Motor neuron (in vitro differentiated cells): Measurements from ENCODE around the gene MCU. TPM values are rescaled to one million over a fixed set of nuclear protein-coding genes. Genes with fewer than 3 reads are reported as not detected.
"Not testable (repeated sequence)": the region's sequence is repeated elsewhere in the genome, so short reads cannot be mapped to it uniquely, and the experiment has no call there.

Experiments used
- ATAC-seq, 8 experiments: fragments of 200-7000 bp; cut with Tn5 transposase; replicated peaks in 6 of 8; 2 replicates each; pipeline ENCODE4 v1.8.0; 2021; ENCODE audit warnings: mild to moderate bottlenecking in 8 of 8, moderate library complexity in 8 of 8
- H3K27ac ChIP-seq, 2 donors: fragments of 250-450 bp; sonication (Bioruptor Pico); 2 replicates each; pipeline ENCODE4 v1.9.0; 2021; ENCODE audit warnings: antibody characterized with exemption in 2 of 2, mild to moderate bottlenecking in 2 of 2, moderate library complexity in 1 of 2
- H3K4me1 ChIP-seq, 2 donors: fragments of 250-450 bp; sonication (Bioruptor Pico); replicated peaks in 1 of 2; 2 replicates each; pipeline ENCODE4 v1.6.1; 2021; ENCODE audit warnings: antibody characterized with exemption in 2 of 2, mild to moderate bottlenecking in 2 of 2, moderate library complexity in 1 of 2
- H3K4me3 ChIP-seq, 5 donors: fragments of 250-450 bp; sonication (Bioruptor Pico); 2 replicates each; pipeline ENCODE4 v1.9.0; 2021; ENCODE audit warnings: antibody characterized with exemption in 5 of 5, mild to moderate bottlenecking in 5 of 5, moderate library complexity in 4 of 5
- WGBS, 10 experiments: fragments of 450-650 bp; shearing (Covaris generic); methylation state at CpG; one replicate each; pipeline ENCODE4 v1.0.0; 2022; 5-methylcytosine and 5-hydroxymethylcytosine counted together
- in situ Hi-C, 9 experiments: fragments of 400-800 bp; cut with MboI; loops; one replicate each; pipeline ENCODE4 v1.15.0; 2021; ENCODE audit warnings: low sequenced_read_pairs in 9 of 9, low pct_unique_long_range_greater_than_20kb in 2 of 9; ENCODE audit not compliant: unreplicated experiment in 9 of 9
- total RNA-seq, 8 experiments: library from RNA; unstranded; fragments of 300-600 nt; gene quantifications; 2 replicates each; pipeline versions ENCODE4 v1.2.3 to v1.2.4, GENCODE V29; 2022

Gene MCU
- total RNA-seq, 8 experiments from 2014 or later = 10.5 to 26.8 (median 17.6) TPM

DNA sequence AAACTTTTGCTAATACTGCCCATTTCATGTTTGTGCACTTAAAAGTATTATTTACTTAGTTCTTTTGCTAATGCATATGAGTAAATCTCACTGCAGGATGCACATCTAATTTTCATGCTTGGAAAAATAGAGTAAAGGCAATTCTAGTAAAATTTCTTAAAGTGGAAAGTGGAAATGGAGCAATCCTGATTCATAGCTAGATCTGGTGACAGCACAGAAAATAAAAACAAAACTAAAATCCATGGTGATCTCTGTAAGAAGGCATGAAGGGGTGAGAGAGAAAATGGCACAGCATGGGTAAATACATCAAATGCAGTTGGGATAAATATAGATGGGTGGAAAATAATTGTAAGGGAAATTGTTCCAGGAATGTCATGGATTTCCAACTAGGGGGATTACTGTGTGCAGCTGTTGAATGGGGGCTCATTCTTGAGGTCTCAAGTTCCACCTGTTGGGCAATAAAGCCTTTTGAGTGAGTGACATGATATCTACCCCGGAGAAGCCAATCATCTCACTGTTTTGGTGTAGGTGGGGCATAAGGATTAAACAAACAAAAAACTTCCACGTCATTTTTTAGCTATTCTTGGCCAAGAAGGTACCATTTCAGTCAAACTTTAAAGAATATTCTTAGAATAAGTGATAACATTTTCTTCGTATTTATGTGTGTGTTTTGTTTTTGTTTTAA is 1.7 kb upstream of the MCU start:
- WGBS, 10 experiments = 0 to 100% (median 78%) methylated on average over 1 to 3 of the region's 3 CpGs
- no peak for ATAC-seq
- Histone ChIP-seq H3K27ac (no peak overlapping the region), H3K4me3 (no peak overlapping the region), H3K4me1 (peaks cover 7 to 8% of the 10 kb centered on the region in 2 donors)
- in situ Hi-C loops = loop anchor here in 1 of 9 experiments (25.0 kb wide), 2 partner anchors 328 to 372 kb away; partner anchors contain the start of gene DNAJB12

DNA sequence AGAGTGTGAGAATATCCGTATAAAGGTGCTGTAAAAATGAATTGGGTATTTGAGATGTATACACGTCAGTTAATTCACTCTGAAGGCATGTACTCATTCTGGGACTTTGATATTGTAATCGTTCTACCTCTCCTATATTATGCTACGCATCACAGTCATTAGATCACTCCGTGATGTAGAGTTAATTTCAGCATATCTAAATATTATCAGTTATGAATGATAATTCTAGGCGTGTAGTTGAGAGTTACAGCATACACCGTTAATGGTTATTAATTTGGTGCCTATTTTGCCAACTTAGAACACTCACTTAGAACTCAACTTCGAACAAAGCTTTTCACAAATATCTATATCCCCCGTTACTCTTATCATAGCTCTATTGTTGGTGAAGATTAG is 477 bp upstream of the MCU start:
- in situ Hi-C loops = loop anchor here in 1 of 9 experiments (25.0 kb wide), 2 partner anchors 329 to 371 kb away; partner anchors contain the start of gene DNAJB12
- WGBS, 10 experiments = 0 to 89% (median 49%) methylated on average over 2 to 9 of the region's 9 CpGs

GRCh38 chr10:72692744-72692993 is 726 bp downstream of the MCU start:
- ATAC-seq = peak in 6 of 8 experiments; percentile 1 to 8 (median 4)
- WGBS, 10 experiments = 0 to 6% (median 0%) methylated on average over 1 to 6 of the region's 11 CpGs; no CpG with 5 or more reads in 5 of the 10 experiments
- Histone ChIP-seq H3K4me3 (peak overlapping the region; percentile 89 to 99 (median 98)), H3K27ac (no peak overlapping the region), H3K4me1 (peaks cover 7 to 8% of the 10 kb centered on the region in 2 donors)
- in situ Hi-C loops = loop anchor here in 1 of 9 experiments (25.0 kb wide), 2 partner anchors 330 to 370 kb away; partner anchors contain the start of gene DNAJB12

More for the DNA sequence above, 477 bp upstream of the MCU start:
- no peak for ATAC-seq
- Histone ChIP-seq H3K4me3 (peak overlapping the region; percentile 89 to 99 (median 98)), H3K4me1 (peaks cover 7 to 8% of the 10 kb centered on the region in 2 donors), H3K27ac (no peak overlapping the region)

- no peak for ATAC-seq
- no peak overlapping the region for H3K27ac ChIP-seq
- peak overlapping the region; percentile 89 to 99 (median 98) for H3K4me3 ChIP-seq
- WGBS, 10 experiments = 0 to 50% (median 2%) methylated on average over 1 to 7 of the region's 8 CpGs; no CpG with 5 or more reads in 1 of the 10 experiments
- H3K4me1 ChIP-seq = peaks cover 7 to 8% of the 10 kb centered on the region in 2 donors
- in situ Hi-C loops = loop anchor here in 1 of 9 experiments (25.0 kb wide), 2 partner anchors 331 to 369 kb away; partner anchors contain the start of gene DNAJB12
These were observed 1.2 kb downstream of the MCU start for GRCh38 chr10:72692994-72693781.

DNA sequence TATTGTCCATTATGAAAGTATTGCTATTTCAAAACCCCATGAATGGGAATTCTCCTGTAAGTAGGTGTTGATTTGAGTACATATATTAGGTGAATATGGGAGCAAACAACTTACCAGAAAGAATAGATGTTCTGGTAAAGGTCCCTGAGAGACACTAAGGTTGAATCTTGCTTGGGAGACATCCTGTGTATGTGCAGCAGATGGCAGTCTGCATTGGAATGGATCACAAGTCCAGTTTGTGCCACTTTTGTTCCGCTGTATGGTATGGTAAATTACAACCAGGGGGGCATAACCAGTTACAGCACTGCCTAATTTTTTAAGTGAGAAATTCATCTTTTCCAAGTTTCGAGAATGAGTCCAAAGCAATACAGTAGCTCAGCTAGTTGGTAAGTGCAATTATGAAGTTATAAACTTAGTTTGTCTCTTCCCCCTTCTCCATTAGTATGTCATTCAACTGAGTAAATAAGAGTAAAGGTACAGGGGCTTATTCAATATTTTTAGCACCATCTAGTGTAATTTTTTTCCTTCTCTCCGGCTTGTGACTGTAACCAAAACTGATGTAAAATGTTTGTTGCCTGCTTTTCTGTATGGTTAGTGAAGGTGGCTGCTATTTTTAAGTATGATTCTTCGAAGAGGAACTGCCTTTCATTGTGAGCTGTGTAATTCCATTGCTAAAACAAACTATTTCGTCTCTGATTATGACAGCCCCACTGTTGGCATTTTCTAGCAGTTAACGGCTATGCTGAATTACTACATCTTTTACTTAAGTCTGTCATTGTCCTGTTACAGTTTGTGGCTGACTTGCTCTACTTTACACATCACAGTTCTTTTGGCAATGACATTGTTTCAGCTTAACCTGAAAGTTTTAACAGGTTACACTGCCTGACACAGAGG is 2.8 kb downstream of the MCU start:
- WGBS, 10 experiments = 26 to 93% (median 84%) methylated on average over 1 to 6 of the region's 6 CpGs; no CpG with 5 or more reads in 1 of the 10 experiments
- no peak overlapping the region for H3K4me3 ChIP-seq
- in situ Hi-C loops = loop anchor here in 1 of 9 experiments (25.0 kb wide), 2 partner anchors 332 to 368 kb away; partner anchors contain the start of gene DNAJB12
- peaks cover 7 to 8% of the 10 kb centered on the region in 2 donors for H3K4me1 ChIP-seq
- no peak for ATAC-seq
- H3K27ac ChIP-seq = no peak overlapping the region

DNA sequence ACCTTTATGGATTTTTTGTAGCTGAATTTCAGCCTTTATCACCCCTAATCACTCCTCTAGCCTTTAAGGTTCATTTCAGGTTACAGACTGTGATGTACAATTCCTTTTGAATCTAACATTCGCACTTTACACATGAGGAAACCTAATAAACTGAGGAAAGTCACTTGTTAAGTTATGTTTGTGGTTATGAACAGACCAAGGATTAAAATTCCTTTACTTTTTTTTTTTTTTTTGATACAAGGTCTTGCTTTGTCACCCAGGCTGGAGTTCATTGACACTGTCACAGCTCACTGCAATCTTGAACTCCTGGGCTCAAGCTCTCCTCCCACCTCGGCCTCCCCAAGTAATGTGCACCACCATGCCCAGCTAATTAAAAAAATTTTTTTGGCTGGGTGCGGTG is 3.6 kb downstream of the MCU start:
- H3K4me1 ChIP-seq = peaks cover 7 to 8% of the 10 kb centered on the region in 2 donors
- no peak overlapping the region for H3K4me3 ChIP-seq
- no peak overlapping the region for H3K27ac ChIP-seq
- WGBS, 10 experiments = 88 to 100% (median 100%) methylated on average over 1 to 3 of the region's 3 CpGs; no CpG with 5 or more reads in 2 of the 10 experiments
- ATAC-seq = no peak
- in situ Hi-C loops = loop anchor here in 1 of 9 experiments (25.0 kb wide), 2 partner anchors 333 to 367 kb away; partner anchors contain the start of gene DNAJB12

- H3K4me3 ChIP-seq = no peak overlapping the region
- H3K4me1 ChIP-seq = peaks cover 7 to 8% of the 10 kb centered on the region in 2 donors
- no peak for ATAC-seq
- H3K27ac ChIP-seq = no peak overlapping the region
- in situ Hi-C loops = loop anchor here in 1 of 9 experiments (25.0 kb wide), 2 partner anchors 335 to 365 kb away; partner anchors contain the start of gene DNAJB12
These were observed 5.8 kb downstream of the MCU start for GRCh38 chr10:72697716-72698115.

GRCh38 chr10:72702465-72702864 is 10.5 kb downstream of the MCU start:
- 97 to 100% (median 100%) methylated on average over 1 to 4 of the region's 5 CpGs; no CpG with 5 or more reads in 2 of the 10 experiments for WGBS, 10 experiments
- ATAC-seq, H3K4me3 ChIP-seq, in situ Hi-C loops, H3K4me1 ChIP-seq, H3K27ac ChIP-seq: not testable (repeated sequence)

DNA sequence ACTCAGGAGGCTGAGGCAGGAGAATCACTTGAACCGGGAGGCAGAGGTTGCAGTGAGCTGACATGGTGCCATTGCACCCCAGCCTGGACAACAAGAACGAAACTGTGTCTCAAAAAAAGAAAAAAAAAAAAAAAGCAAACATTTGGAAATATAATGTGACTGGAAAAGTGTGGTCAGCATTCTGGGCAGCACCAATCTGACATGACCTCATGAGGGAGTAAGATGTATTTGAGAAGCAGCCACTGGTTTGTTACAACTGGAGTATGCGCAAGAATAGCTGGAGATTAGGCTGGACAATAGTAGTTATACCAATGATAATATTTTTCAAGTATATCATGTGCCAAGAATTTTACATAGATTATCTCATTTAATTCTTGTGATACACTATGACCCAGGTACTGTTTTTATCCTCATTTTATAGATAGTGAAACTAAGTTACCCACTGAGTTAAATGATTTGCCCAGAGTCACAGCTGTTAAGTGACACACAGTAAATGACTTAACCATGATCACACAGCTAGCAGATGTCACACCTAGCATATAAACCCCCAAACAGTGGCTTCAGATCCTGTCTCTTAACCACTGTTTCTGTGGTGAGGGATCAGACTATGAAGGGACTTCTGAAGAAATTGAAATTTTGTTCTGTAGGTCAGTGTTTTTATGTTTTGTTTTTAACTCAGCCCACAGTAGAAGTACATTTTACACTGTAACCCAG is 11.1 kb downstream of the MCU start:
- WGBS, 10 experiments = 60 to 100% (median 87%) methylated on average over 1 to 3 of the region's 3 CpGs; no CpG with 5 or more reads in 3 of the 10 experiments
- Histone ChIP-seq H3K4me1 (no peaks in the 10 kb centered on the region), H3K4me3 (no peak overlapping the region), H3K27ac (no peak overlapping the region)
- in situ Hi-C loops = no loop called here
- peak in 3 of 8 experiments; percentile 82 to 95 (median 94) for ATAC-seq

DNA sequence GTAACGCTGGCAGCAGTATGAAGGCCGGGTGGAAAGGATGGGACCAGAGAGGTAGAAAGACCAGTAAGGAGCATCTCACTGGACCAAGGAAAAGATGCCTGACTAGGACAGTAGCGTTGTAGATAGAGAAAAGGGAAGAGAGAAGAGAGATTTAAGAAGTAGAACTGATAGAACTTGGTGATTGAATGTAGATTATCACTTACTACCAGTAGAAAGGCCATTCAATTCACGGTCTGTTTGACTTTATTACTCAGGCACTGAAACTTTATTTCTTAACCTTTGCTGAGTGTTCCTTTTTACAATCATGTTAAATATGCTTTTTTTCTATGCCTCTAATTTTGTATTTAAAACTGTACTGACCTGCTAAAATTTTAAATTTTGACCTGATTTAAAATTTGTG is 12.2 kb downstream of the MCU start:
- in situ Hi-C loops = no loop called here
- Histone ChIP-seq H3K27ac (no peak overlapping the region), H3K4me1 (no peaks in the 10 kb centered on the region), H3K4me3 (no peak overlapping the region)
- 76 to 100% (median 92%) methylated on average over 2 to 4 of the region's 4 CpGs; no CpG with 5 or more reads in 1 of the 10 experiments for whole genome bisulfite sequencing, 10 experiments
- ATAC-seq = no peak

GRCh38 chr10:72709041-72709440 is 17.1 kb downstream of the MCU start:
- no peak for ATAC-seq
- no peak overlapping the region for H3K4me3 ChIP-seq
- peaks cover 0 to 5% of the 10 kb centered on the region in 2 donors for H3K4me1 ChIP-seq
- WGBS, 10 experiments = 25 to 100% (median 67%) methylated on average over 1 of the region's 1 CpG; no CpG with 5 or more reads in 3 of the 10 experiments
- no peak overlapping the region for H3K27ac ChIP-seq
- in situ Hi-C loops = no loop called here

- no peak overlapping the region for H3K4me3 ChIP-seq
- H3K27ac ChIP-seq = no peak overlapping the region
- 0 to 67% (median 27%) methylated on average over 2 of the region's 2 CpGs; no CpG with 5 or more reads in 2 of the 10 experiments for whole genome bisulfite sequencing, 10 experiments
- in situ Hi-C loops = no loop called here
- ATAC-seq = peak in 3 of 8 experiments; percentile 36 to 84 (median 79)
- peaks cover 0 to 5% of the 10 kb centered on the region in 2 donors for H3K4me1 ChIP-seq
These were observed 20.2 kb downstream of the MCU start for GRCh38 chr10:72712136-72712535.
